NCI-H226 (cell line): ENCODE measurements around the gene AK5.
"Not testable (repeated sequence)": the region's sequence is repeated elsewhere in the genome, so short reads cannot be mapped to it uniquely, and the experiment has no call there.

Source experiments
- DNase-seq: peaks from one replicate; pipeline ENCODE4 v3.0.0-alpha.2; 2015

AK5 gene

GRCh38 chr1:77463216-77463615 is 181.4 kb downstream of the AK5 start:
- DNase-seq, result no peak

- no peak for DNase-seq
Observed at GRCh38 chr1:77465139-77465538, 183.3 kb downstream of the AK5 start.

- no peak for DNase-seq
Observed at GRCh38 chr1:77465922-77466321, 184.1 kb downstream of the AK5 start.

GRCh38 chr1:77467021-77467595 is 185.3 kb downstream of the AK5 start:
- DNase-seq, result no peak

GRCh38 chr1:77467741-77468140 is 185.9 kb downstream of the AK5 start:
- no peak for DNase-seq

GRCh38 chr1:77468257-77468948 is 186.6 kb downstream of the AK5 start:
- no peak for DNase-seq

GRCh38 chr1:77468949-77469710 is 187.3 kb downstream of the AK5 start:
- no peak for DNase-seq

- DNase-seq, result no peak
Observed at GRCh38 chr1:77471691-77472090, 189.9 kb downstream of the AK5 start.

GRCh38 chr1:77473690-77474089 is 191.9 kb downstream of the AK5 start:
- DNase-seq, result peak; percentile 81

GRCh38 chr1:77475641-77476040 is 193.8 kb downstream of the AK5 start:
- no peak for DNase-seq

GRCh38 chr1:77476475-77476874 is 194.7 kb downstream of the AK5 start:
- DNase-seq, result no peak

GRCh38 chr1:77484334-77484733 is 202.5 kb downstream of the AK5 start:
- no peak for DNase-seq

GRCh38 chr1:77484926-77485325 is 203.1 kb downstream of the AK5 start:
- DNase-seq, result no peak

GRCh38 chr1:77487631-77488030 is 205.8 kb downstream of the AK5 start:
- DNase-seq, result no peak

- DNase-seq, result no peak
Observed at GRCh38 chr1:77489910-77490309, 208.1 kb downstream of the AK5 start.

- no peak for DNase-seq
Observed at GRCh38 chr1:77494026-77494425, 212.2 kb downstream of the AK5 start.

- no peak for DNase-seq
Observed at GRCh38 chr1:77498918-77499317, 217.1 kb downstream of the AK5 start.

- no peak for DNase-seq
Observed at GRCh38 chr1:77499466-77499865, 217.6 kb downstream of the AK5 start.

GRCh38 chr1:77504986-77505385 is 223.2 kb downstream of the AK5 start:
- DNase-seq, result no peak

GRCh38 chr1:77506771-77507170 is 225.0 kb downstream of the AK5 start:
- no peak for DNase-seq

- DNase-seq, result no peak
Observed at GRCh38 chr1:77509051-77509492, 227.3 kb downstream of the AK5 start.

GRCh38 chr1:77509898-77510297 is 228.1 kb downstream of the AK5 start:
- DNase-seq, result no peak

- DNase-seq, result peak; percentile 70
Observed at GRCh38 chr1:77511440-77511840, 229.6 kb downstream of the AK5 start.

GRCh38 chr1:77512650-77513049 is 230.8 kb downstream of the AK5 start:
- not testable (repeated sequence) for DNase-seq
